K562 (cell line): ENCODE measurements around the gene ANXA2. TPM values are rescaled to one million over a fixed set of nuclear protein-coding genes. Genes with fewer than 3 reads are reported as not detected.

Experiments used
- ESRRB ChIP-seq: fragments of 250-450 bp; sonication (Bioruptor Pico); IDR thresholded peaks from 2 replicates; pipeline ENCODE4 v1.5.0; 2020; ENCODE audit warnings: mild to moderate bottlenecking, moderate library complexity, borderline replicate concordance
- HDAC2 ChIP-seq: fragments of 450-650 bp; IDR thresholded peaks from 2 replicates; pipeline ENCODE4 v1.6.1; 2016; ENCODE audit warnings: mild to moderate bottlenecking
- NFIC ChIP-seq: fragments of 450-650 bp; IDR thresholded peaks from 2 replicates; pipeline ENCODE4 v1.6.1; 2017; ENCODE audit warnings: mild to moderate bottlenecking, inconsistent platforms
- ZNF384 ChIP-seq: IDR thresholded peaks from 2 replicates; pipeline ENCODE4 v1.6.1; 2012; ENCODE audit warnings: low read depth, low read length, improper control_type of control experiment
- polyA plus RNA-seq, 8 experiments: library from polyadenylated mRNA; depleted of rRNA in 4 of 8; stranded (reverse) in 5 of 8; unstranded in 3 of 8; fragments of >200 nt; fragmentation: Nextera tagmentation in 2 of 8; fragmentation: Illumina TruSeq in 1 of 8; extraction: Ambion mirVana in 2 of 8; extraction: Trizol in 1 of 8; gene quantifications; 2 replicates each; pipeline versions ENCODE4 v1.2.1 to v1.2.3, GENCODE V29; 2011 to 2014; ENCODE audit warnings: inconsistent platforms in 1 of 8, missing spikeins in 1 of 8
- total RNA-seq, 7 experiments: library from RNA; depleted of rRNA in 6 of 7; stranded (reverse); fragments of >200 nt in 6 of 7; fragmentation: Illumina TruSeq in 2 of 7; extraction: Trizol in 2 of 7; gene quantifications; 2 replicates each; pipeline versions ENCODE4 v1.2.1 to v1.2.3, GENCODE V29; 2011 to 2021; ENCODE audit warnings: low replicate concordance in 1 of 7
- TF ChIP-seq, protein P1 (sequence below): fragments of 450-650 bp; IDR thresholded peaks from 2 replicates; pipeline ENCODE4 v1.6.1; 2014; ENCODE audit warnings: low read depth, mild to moderate bottlenecking, moderate library complexity, borderline replicate concordance
- TF ChIP-seq, protein P2 (sequence below): sonication (generic); formaldehyde crosslinking; IDR thresholded peaks from 2 replicates; pipeline ENCODE4 v1.8.0; 2022; ENCODE audit warnings: mild to moderate bottlenecking, missing genetic modification reagents

Gene ANXA2
- total and polyA plus RNA-seq, 9 of the 15 experiments (the other 6 are each of a cell fraction or from before 2014, with no cell fraction given), result 301 to 1,102 (median 452) TPM

DNA sequence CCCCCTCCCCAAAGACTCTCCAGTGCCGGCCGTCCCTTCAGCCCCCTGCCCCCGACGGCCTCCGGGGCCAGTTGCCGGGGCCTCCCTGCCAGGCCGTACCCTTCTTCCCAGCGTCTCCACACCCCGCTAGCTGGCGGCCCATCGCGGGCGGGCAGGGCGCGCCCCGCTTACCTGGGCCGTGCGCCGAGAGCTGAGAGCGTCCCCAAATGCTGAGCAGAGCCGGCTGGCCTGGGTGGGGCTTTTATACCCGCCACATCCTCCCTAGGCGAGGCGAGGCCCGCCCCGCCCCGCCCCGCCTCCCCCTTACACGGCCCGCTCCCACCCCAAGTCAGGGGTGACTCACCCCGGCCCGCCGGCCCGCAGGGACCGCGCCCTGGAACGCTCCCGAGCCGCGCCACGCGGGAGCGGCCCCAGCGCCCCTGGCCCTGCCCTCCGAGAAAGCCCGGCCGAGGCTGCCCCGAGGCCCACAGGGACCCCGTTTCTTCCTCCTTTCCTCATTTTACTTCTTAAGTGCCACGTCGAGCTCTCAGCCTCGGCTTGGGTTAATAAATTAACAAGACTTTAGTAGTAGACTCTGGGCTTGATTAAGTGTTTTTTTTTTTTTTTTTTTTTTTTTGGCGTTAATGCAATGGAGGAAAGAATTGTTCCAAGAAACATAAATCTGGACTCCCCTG, at the start of gene ANXA2 (continued):
- TF ChIP-seq, protein P1, sequence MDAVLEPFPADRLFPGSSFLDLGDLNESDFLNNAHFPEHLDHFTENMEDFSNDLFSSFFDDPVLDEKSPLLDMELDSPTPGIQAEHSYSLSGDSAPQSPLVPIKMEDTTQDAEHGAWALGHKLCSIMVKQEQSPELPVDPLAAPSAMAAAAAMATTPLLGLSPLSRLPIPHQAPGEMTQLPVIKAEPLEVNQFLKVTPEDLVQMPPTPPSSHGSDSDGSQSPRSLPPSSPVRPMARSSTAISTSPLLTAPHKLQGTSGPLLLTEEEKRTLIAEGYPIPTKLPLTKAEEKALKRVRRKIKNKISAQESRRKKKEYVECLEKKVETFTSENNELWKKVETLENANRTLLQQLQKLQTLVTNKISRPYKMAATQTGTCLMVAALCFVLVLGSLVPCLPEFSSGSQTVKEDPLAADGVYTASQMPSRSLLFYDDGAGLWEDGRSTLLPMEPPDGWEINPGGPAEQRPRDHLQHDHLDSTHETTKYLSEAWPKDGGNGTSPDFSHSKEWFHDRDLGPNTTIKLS, result peak; percentile 43; the same call in 1 of the 2 replicates
- TF ChIP-seq HDAC2, result no peak
- peak; percentile 41 for TF ChIP-seq NFIC
- peak; percentile 70 for TF ChIP-seq ZNF384
- TF ChIP-seq ESRRB (CRISPR knock-in tag), result no peak
- TF ChIP-seq, protein P2, sequence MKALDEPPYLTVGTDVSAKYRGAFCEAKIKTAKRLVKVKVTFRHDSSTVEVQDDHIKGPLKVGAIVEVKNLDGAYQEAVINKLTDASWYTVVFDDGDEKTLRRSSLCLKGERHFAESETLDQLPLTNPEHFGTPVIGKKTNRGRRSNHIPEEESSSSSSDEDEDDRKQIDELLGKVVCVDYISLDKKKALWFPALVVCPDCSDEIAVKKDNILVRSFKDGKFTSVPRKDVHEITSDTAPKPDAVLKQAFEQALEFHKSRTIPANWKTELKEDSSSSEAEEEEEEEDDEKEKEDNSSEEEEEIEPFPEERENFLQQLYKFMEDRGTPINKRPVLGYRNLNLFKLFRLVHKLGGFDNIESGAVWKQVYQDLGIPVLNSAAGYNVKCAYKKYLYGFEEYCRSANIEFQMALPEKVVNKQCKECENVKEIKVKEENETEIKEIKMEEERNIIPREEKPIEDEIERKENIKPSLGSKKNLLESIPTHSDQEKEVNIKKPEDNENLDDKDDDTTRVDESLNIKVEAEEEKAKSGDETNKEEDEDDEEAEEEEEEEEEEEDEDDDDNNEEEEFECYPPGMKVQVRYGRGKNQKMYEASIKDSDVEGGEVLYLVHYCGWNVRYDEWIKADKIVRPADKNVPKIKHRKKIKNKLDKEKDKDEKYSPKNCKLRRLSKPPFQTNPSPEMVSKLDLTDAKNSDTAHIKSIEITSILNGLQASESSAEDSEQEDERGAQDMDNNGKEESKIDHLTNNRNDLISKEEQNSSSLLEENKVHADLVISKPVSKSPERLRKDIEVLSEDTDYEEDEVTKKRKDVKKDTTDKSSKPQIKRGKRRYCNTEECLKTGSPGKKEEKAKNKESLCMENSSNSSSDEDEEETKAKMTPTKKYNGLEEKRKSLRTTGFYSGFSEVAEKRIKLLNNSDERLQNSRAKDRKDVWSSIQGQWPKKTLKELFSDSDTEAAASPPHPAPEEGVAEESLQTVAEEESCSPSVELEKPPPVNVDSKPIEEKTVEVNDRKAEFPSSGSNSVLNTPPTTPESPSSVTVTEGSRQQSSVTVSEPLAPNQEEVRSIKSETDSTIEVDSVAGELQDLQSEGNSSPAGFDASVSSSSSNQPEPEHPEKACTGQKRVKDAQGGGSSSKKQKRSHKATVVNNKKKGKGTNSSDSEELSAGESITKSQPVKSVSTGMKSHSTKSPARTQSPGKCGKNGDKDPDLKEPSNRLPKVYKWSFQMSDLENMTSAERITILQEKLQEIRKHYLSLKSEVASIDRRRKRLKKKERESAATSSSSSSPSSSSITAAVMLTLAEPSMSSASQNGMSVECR (CRISPR knock-in tag), result peak; percentile 11; the same call in 1 of the 2 replicates
